Keratinocyte (primary cell): ENCODE results near the gene GNAI1. TPM values are rescaled to one million over a fixed set of nuclear protein-coding genes. Genes with fewer than 3 reads are reported as not detected.

Experiments
- DNase-seq: peaks from one replicate; pipeline ENCODE4 v3.0.0-alpha.2; 2011; ENCODE audit warnings: low read depth, missing footprints, low spot score
- FAIRE-seq: peaks from 2 replicates; lab custom pipeline; 2011; peaks lifted over from hg19 to GRCh38; lab: Jason Lieb, UNC
- H2AFZ ChIP-seq: 2 replicates; pipeline ENCODE4 v1.6.0; 2012; ENCODE audit warnings: low read length, control low read depth, inconsistent platforms; ENCODE audit not compliant: control insufficient read depth
- H3K27ac ChIP-seq: 2 replicates; pipeline ENCODE4 v1.5.1; 2011; ENCODE audit warnings: low read length; ENCODE audit not compliant: control insufficient read depth, insufficient read depth
- H3K27me3 ChIP-seq: 3 replicates; pipeline ENCODE4 v1.6.0; 2011; ENCODE audit warnings: low read length; ENCODE audit not compliant: control insufficient read depth, insufficient read depth; ENCODE audit errors: extremely low read depth
- H3K36me3 ChIP-seq, 2 experiments: 2 replicates in 1 of 2; 3 replicates in 1 of 2; pipeline ENCODE4 v1.5.1; 2011; ENCODE audit warnings: low read length in 2 of 2, mild to moderate bottlenecking in 1 of 2; ENCODE audit not compliant: control insufficient read depth in 2 of 2, insufficient read depth in 2 of 2; ENCODE audit errors: extremely low read depth in 1 of 2
- H3K4me1 ChIP-seq: 3 replicates; pipeline ENCODE4 v1.5.1; 2011; ENCODE audit warnings: low read length; ENCODE audit not compliant: control insufficient read depth, insufficient read depth; ENCODE audit errors: extremely low read depth
- H3K4me2 ChIP-seq: 3 replicates; pipeline ENCODE4 v1.6.0; 2011; ENCODE audit warnings: low read depth, low read length; ENCODE audit not compliant: control insufficient read depth, insufficient read depth; ENCODE audit errors: extremely low read depth
- H3K4me3 ChIP-seq, 3 experiments: fragments of 200-600 bp in 1 of 3; sonication (generic) in 1 of 3; 2 replicates in 2 of 3; 3 replicates in 1 of 3; pipeline ENCODE4 v1.5.1; 2011 to 2016; ENCODE audit warnings: low read length in 3 of 3, mild to moderate bottlenecking in 3 of 3, control low read depth in 2 of 3, inconsistent platforms in 1 of 3, low read depth in 1 of 3, mixed read lengths in 1 of 3, mixed run types in 1 of 3, moderate library complexity in 1 of 3; ENCODE audit not compliant: control insufficient read depth in 2 of 3, insufficient read depth in 2 of 3; ENCODE audit errors: extremely low read depth in 1 of 3
- H3K79me2 ChIP-seq: 2 replicates; pipeline ENCODE4 v1.6.0; 2012; ENCODE audit warnings: low read length; ENCODE audit not compliant: control insufficient read depth, insufficient read depth
- H3K9ac ChIP-seq: 3 replicates; pipeline ENCODE4 v1.6.0; 2011; ENCODE audit warnings: low read length; ENCODE audit not compliant: control insufficient read depth, insufficient read depth; ENCODE audit errors: extremely low read depth
- H3K9me1 ChIP-seq: 3 replicates; pipeline ENCODE4 v1.6.0; 2011; ENCODE audit warnings: low read length; ENCODE audit not compliant: control insufficient read depth, insufficient read depth; ENCODE audit errors: extremely low read depth
- H3K9me3 ChIP-seq: 2 replicates; pipeline ENCODE4 v1.5.1; 2012; ENCODE audit warnings: low read depth, low read length; ENCODE audit not compliant: control insufficient read depth
- H4K20me1 ChIP-seq: 3 replicates; pipeline ENCODE4 v1.6.0; 2011; ENCODE audit warnings: low read length; ENCODE audit not compliant: control insufficient read depth, insufficient read depth; ENCODE audit errors: extremely low read depth
- EZH2 ChIP-seq: IDR thresholded peaks from one replicate; pipeline ENCODE4 v1.6.1; 2012; ENCODE audit warnings: inconsistent platforms, mild to moderate bottlenecking, low read length, moderate library complexity
- dilution Hi-C: fragments of 300-500 bp; cut with MboI; formaldehyde crosslinking; loops from one replicate; pipeline ENCODE4 v1.7.0; 2020; ENCODE audit warnings: low sequenced_read_pairs; ENCODE audit not compliant: extremely low pct_ligation_motif_present
- polyA plus RNA-seq, 5 experiments: library from polyadenylated mRNA; depleted of rRNA in 3 of 5; stranded (reverse) in 3 of 5; stranded (forward) in 1 of 5; unstranded in 1 of 5; fragments of >200 nt; gene quantifications; 1 replicate in 1 of 5; 2 replicates in 3 of 5; 3 replicates in 1 of 5; pipeline versions ENCODE4 v1.2.1 to v1.2.3, GENCODE V29; 2011 to 2012; ENCODE audit warnings: missing spikeins in 2 of 5, low read depth in 1 of 5, low replicate concordance in 1 of 5
- TF ChIP-seq, protein P1 (sequence below), 3 experiments: IDR thresholded peaks in 1 of 3; conservative IDR thresholded peaks in 1 of 3; optimal IDR thresholded peaks in 1 of 3; 2 replicates in 2 of 3; 3 replicates in 1 of 3; pipeline versions ENCODE3 to v1.5.1; 2011; ENCODE audit warnings: low read length in 3 of 3, mild to moderate bottlenecking in 3 of 3, moderate library complexity in 2 of 3, control low read depth in 1 of 3, inconsistent platforms in 1 of 3; ENCODE audit not compliant: insufficient read depth in 2 of 3; ENCODE audit errors: extremely low read depth in 1 of 3

The GNAI1 gene
- polyA plus RNA-seq, 1 donor (not counting 4 experiments of a cell fraction or from before 2014, with no cell fraction given), result 84.1 TPM

GRCh38 chr7:80263333-80263732, 128.7 kb downstream of the GNAI1 start:
- no peak for FAIRE-seq
- dilution Hi-C loops, result no loop called here
- no peaks in the 10 kb centered on the region for H3K9me1 ChIP-seq
- H3K36me3 ChIP-seq, result no peaks in the 10 kb centered on the region
- no peak for TF ChIP-seq EZH2
- TF ChIP-seq, protein P1, sequence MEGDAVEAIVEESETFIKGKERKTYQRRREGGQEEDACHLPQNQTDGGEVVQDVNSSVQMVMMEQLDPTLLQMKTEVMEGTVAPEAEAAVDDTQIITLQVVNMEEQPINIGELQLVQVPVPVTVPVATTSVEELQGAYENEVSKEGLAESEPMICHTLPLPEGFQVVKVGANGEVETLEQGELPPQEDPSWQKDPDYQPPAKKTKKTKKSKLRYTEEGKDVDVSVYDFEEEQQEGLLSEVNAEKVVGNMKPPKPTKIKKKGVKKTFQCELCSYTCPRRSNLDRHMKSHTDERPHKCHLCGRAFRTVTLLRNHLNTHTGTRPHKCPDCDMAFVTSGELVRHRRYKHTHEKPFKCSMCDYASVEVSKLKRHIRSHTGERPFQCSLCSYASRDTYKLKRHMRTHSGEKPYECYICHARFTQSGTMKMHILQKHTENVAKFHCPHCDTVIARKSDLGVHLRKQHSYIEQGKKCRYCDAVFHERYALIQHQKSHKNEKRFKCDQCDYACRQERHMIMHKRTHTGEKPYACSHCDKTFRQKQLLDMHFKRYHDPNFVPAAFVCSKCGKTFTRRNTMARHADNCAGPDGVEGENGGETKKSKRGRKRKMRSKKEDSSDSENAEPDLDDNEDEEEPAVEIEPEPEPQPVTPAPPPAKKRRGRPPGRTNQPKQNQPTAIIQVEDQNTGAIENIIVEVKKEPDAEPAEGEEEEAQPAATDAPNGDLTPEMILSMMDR (optimal IDR thresholded peaks at IDR 0.05 in 1 of 3, IDR thresholded peaks at IDR 0.05 in 1 of 3, conservative IDR thresholded peaks at IDR 0.05 in 1 of 3; ENCODE audit: extremely low read depth in 1 of 3, insufficient read depth in 2 of 3, low read length in 3 of 3), result no peak
- no peaks in the 10 kb centered on the region for H3K27me3 ChIP-seq
- no peak for DNase-seq
- no peak overlapping the region for H3K9ac ChIP-seq
- H3K9me3 ChIP-seq, result no peaks in the 10 kb centered on the region
- H3K27ac ChIP-seq, result no peak overlapping the region
- no peak overlapping the region for H3K4me3 ChIP-seq
- no peaks in the 10 kb centered on the region for H3K4me1 ChIP-seq
- H4K20me1 ChIP-seq, result no peaks in the 10 kb centered on the region
- no peak overlapping the region for H3K4me2 ChIP-seq
- H3K79me2 ChIP-seq, result no peaks in the 10 kb centered on the region
- no peak overlapping the region for H2AFZ ChIP-seq

DNA sequence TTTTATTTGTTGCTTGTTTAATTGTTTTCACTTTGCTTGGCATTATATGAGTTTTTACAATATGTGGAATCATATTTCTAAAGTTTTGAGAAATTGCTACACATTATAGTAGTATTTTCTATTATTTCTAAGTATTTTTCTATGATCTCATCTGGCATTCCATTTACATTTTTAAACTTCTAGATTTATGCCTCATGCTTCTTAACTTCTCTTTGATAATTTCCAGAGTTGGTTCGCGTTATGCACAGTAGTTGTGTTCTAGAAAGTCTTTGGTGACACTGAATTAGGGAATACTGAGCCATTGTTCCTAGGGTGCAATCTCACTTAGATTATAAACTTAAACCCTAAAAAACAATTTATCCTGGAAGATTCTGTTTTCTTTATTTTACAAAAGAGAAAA, 129.2 kb downstream of the GNAI1 start:
- Histone ChIP-seq H3K27ac (no peak overlapping the region), H3K79me2 (no peaks in the 10 kb centered on the region), H3K4me1 (no peaks in the 10 kb centered on the region), H3K9ac (no peak overlapping the region), H3K27me3 (no peaks in the 10 kb centered on the region), H3K9me1 (no peaks in the 10 kb centered on the region), H2AFZ (no peak overlapping the region), H3K4me2 (no peak overlapping the region), H4K20me1 (no peaks in the 10 kb centered on the region), H3K36me3 (no peaks in the 10 kb centered on the region), H3K4me3 (no peak overlapping the region), H3K9me3 (no peaks in the 10 kb centered on the region)
- DNase-seq (no peak), FAIRE-seq (no peak)
- TF ChIP-seq, protein P1 (optimal IDR thresholded peaks at IDR 0.05 in 1 of 3, IDR thresholded peaks at IDR 0.05 in 1 of 3, conservative IDR thresholded peaks at IDR 0.05 in 1 of 3; ENCODE audit: extremely low read depth in 1 of 3, insufficient read depth in 2 of 3, low read length in 3 of 3), result no peak
- no peak for TF ChIP-seq EZH2
- dilution Hi-C loops, result no loop called here
